HEK293 (cell line): Measurements from ENCODE around the gene ATP11C.

Experiments used
- GLIS2 ChIP-seq: fragments of 450-650 bp; formaldehyde crosslinking; IDR thresholded peaks from 2 replicates; pipeline ENCODE4 v1.5.1; 2016; ENCODE audit warnings: missing biosample characterization, missing genetic modification characterization
- PRDM1 ChIP-seq: fragments of 450-650 bp; formaldehyde crosslinking; IDR thresholded peaks from 2 replicates; pipeline ENCODE4; 2016; ENCODE audit warnings: missing biosample characterization, missing genetic modification characterization
- SP2 ChIP-seq: fragments of 450-650 bp; formaldehyde crosslinking; IDR thresholded peaks from 2 replicates; pipeline ENCODE4 v1.5.1; 2016; ENCODE audit warnings: missing biosample characterization, missing genetic modification characterization
- ZBTB7A ChIP-seq: fragments of 450-650 bp; formaldehyde crosslinking; IDR thresholded peaks from 2 replicates; pipeline ENCODE4 v1.5.1; 2016; ENCODE audit warnings: low read depth, missing biosample characterization, missing genetic modification characterization
- ZNF24 ChIP-seq: fragments of 450-650 bp; formaldehyde crosslinking; IDR thresholded peaks from 2 replicates; pipeline ENCODE4 v1.5.1; 2016; ENCODE audit warnings: missing biosample characterization, missing genetic modification characterization
- ZNF274 ChIP-seq, 2 experiments: fragments of 200-500 bp in 1 of 2; fragments of 450-650 bp in 1 of 2; sonication (Bioruptor generic) in 1 of 2; formaldehyde crosslinking in 1 of 2; IDR thresholded peaks; 2 replicates each; pipeline versions ENCODE4 v1.5.1 to v1.6.1; 2014 to 2016; ENCODE audit warnings: borderline replicate concordance in 1 of 2, inconsistent platforms in 1 of 2, low read length in 1 of 2, missing biosample characterization in 1 of 2, missing genetic modification characterization in 1 of 2
- ZNF560 ChIP-seq: fragments of 450-650 bp; formaldehyde crosslinking; IDR thresholded peaks from 2 replicates; pipeline ENCODE4 v1.5.1; 2017; ENCODE audit warnings: missing biosample characterization, missing genetic modification characterization, borderline replicate concordance
- TF ChIP-seq, protein P1 (sequence below): fragments of 450-650 bp; formaldehyde crosslinking; IDR thresholded peaks from 2 replicates; pipeline ENCODE4 v1.5.1; 2017; ENCODE audit warnings: missing biosample characterization, mild to moderate bottlenecking, missing genetic modification characterization, moderate library complexity
- TF ChIP-seq, protein P2 (sequence below): fragments of 450-650 bp; formaldehyde crosslinking; IDR thresholded peaks from 2 replicates; pipeline ENCODE4 v1.5.1; 2016; ENCODE audit warnings: missing biosample characterization, missing genetic modification characterization
- TF ChIP-seq, protein P3 (sequence below): fragments of 450-650 bp; formaldehyde crosslinking; IDR thresholded peaks from 2 replicates; pipeline ENCODE4 v1.5.1; 2017; ENCODE audit warnings: missing biosample characterization, missing genetic modification characterization
- TF ChIP-seq, protein P4 (sequence below): fragments of 450-650 bp; formaldehyde crosslinking; IDR thresholded peaks from 2 replicates; pipeline ENCODE4 v1.5.1; 2016; ENCODE audit warnings: missing biosample characterization, missing genetic modification characterization
- TF ChIP-seq, protein P5 (sequence below): fragments of 450-650 bp; formaldehyde crosslinking; optimal IDR thresholded peaks from 2 replicates; pipeline ENCODE3; 2016; ENCODE audit warnings: missing biosample characterization, mild to moderate bottlenecking, missing genetic modification characterization
- TF ChIP-seq, protein P6 (sequence below): fragments of 450-650 bp; formaldehyde crosslinking; IDR thresholded peaks from 2 replicates; pipeline ENCODE4 v1.5.1; 2016; ENCODE audit warnings: missing biosample characterization, missing genetic modification characterization, low read depth

DNA sequence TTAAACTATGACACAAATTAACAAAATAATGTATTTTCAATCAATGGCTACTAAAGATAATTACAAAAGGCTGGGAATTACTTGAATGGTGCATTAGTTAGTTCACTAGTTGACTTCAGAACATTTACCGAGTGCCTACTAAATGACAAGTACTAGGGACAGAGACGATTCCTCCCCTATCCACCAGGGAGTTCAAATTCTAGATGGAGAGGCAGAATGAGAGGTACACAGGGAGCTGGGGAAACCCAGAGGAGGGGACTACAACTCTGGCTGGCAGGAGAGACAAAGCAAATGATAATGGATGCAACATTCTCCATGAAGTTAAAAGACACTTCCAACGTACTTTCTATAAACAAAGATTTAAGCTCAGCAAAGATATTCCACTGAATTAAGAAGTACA lies 181.8 kb downstream of the ATP11C start:
- TF ChIP-seq, protein P1, sequence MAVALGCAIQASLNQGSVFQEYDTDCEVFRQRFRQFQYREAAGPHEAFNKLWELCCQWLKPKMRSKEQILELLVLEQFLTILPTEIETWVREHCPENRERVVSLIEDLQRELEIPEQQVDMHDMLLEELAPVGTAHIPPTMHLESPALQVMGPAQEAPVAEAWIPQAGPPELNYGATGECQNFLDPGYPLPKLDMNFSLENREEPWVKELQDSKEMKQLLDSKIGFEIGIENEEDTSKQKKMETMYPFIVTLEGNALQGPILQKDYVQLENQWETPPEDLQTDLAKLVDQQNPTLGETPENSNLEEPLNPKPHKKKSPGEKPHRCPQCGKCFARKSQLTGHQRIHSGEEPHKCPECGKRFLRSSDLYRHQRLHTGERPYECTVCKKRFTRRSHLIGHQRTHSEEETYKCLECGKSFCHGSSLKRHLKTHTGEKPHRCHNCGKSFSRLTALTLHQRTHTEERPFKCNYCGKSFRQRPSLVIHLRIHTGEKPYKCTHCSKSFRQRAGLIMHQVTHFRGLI (tag by site-specific recombination) = no peak
- TF ChIP-seq ZBTB7A (tag by site-specific recombination) (no peak), PRDM1 (tag by site-specific recombination) (no peak), GLIS2 (tag by site-specific recombination) (no peak), ZNF24 (tag by site-specific recombination) (no peak), ZNF274 (IDR thresholded peaks at IDR 0.05; ENCODE audit: low read length) (no peak), ZNF274 (tag by site-specific recombination; IDR thresholded peaks at IDR 0.05; ENCODE audit: borderline replicate concordance) (no peak), ZNF560 (no peak), SP2 (tag by site-specific recombination) (no peak)
- TF ChIP-seq, protein P2, sequence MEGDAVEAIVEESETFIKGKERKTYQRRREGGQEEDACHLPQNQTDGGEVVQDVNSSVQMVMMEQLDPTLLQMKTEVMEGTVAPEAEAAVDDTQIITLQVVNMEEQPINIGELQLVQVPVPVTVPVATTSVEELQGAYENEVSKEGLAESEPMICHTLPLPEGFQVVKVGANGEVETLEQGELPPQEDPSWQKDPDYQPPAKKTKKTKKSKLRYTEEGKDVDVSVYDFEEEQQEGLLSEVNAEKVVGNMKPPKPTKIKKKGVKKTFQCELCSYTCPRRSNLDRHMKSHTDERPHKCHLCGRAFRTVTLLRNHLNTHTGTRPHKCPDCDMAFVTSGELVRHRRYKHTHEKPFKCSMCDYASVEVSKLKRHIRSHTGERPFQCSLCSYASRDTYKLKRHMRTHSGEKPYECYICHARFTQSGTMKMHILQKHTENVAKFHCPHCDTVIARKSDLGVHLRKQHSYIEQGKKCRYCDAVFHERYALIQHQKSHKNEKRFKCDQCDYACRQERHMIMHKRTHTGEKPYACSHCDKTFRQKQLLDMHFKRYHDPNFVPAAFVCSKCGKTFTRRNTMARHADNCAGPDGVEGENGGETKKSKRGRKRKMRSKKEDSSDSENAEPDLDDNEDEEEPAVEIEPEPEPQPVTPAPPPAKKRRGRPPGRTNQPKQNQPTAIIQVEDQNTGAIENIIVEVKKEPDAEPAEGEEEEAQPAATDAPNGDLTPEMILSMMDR (tag by site-specific recombination) = no peak
- TF ChIP-seq, protein P3, sequence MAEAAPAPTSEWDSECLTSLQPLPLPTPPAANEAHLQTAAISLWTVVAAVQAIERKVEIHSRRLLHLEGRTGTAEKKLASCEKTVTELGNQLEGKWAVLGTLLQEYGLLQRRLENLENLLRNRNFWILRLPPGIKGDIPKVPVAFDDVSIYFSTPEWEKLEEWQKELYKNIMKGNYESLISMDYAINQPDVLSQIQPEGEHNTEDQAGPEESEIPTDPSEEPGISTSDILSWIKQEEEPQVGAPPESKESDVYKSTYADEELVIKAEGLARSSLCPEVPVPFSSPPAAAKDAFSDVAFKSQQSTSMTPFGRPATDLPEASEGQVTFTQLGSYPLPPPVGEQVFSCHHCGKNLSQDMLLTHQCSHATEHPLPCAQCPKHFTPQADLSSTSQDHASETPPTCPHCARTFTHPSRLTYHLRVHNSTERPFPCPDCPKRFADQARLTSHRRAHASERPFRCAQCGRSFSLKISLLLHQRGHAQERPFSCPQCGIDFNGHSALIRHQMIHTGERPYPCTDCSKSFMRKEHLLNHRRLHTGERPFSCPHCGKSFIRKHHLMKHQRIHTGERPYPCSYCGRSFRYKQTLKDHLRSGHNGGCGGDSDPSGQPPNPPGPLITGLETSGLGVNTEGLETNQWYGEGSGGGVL (tag by site-specific recombination) = no peak
- TF ChIP-seq, protein P4, sequence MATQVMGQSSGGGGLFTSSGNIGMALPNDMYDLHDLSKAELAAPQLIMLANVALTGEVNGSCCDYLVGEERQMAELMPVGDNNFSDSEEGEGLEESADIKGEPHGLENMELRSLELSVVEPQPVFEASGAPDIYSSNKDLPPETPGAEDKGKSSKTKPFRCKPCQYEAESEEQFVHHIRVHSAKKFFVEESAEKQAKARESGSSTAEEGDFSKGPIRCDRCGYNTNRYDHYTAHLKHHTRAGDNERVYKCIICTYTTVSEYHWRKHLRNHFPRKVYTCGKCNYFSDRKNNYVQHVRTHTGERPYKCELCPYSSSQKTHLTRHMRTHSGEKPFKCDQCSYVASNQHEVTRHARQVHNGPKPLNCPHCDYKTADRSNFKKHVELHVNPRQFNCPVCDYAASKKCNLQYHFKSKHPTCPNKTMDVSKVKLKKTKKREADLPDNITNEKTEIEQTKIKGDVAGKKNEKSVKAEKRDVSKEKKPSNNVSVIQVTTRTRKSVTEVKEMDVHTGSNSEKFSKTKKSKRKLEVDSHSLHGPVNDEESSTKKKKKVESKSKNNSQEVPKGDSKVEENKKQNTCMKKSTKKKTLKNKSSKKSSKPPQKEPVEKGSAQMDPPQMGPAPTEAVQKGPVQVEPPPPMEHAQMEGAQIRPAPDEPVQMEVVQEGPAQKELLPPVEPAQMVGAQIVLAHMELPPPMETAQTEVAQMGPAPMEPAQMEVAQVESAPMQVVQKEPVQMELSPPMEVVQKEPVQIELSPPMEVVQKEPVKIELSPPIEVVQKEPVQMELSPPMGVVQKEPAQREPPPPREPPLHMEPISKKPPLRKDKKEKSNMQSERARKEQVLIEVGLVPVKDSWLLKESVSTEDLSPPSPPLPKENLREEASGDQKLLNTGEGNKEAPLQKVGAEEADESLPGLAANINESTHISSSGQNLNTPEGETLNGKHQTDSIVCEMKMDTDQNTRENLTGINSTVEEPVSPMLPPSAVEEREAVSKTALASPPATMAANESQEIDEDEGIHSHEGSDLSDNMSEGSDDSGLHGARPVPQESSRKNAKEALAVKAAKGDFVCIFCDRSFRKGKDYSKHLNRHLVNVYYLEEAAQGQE (tag by site-specific recombination) = no peak
- TF ChIP-seq, protein P5, sequence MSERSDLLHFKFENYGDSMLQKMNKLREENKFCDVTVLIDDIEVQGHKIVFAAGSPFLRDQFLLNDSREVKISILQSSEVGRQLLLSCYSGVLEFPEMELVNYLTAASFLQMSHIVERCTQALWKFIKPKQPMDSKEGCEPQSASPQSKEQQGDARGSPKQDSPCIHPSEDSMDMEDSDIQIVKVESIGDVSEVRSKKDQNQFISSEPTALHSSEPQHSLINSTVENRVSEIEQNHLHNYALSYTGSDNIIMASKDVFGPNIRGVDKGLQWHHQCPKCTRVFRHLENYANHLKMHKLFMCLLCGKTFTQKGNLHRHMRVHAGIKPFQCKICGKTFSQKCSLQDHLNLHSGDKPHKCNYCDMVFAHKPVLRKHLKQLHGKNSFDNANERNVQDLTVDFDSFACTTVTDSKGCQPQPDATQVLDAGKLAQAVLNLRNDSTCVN (tag by site-specific recombination) = no peak
- TF ChIP-seq, protein P6, sequence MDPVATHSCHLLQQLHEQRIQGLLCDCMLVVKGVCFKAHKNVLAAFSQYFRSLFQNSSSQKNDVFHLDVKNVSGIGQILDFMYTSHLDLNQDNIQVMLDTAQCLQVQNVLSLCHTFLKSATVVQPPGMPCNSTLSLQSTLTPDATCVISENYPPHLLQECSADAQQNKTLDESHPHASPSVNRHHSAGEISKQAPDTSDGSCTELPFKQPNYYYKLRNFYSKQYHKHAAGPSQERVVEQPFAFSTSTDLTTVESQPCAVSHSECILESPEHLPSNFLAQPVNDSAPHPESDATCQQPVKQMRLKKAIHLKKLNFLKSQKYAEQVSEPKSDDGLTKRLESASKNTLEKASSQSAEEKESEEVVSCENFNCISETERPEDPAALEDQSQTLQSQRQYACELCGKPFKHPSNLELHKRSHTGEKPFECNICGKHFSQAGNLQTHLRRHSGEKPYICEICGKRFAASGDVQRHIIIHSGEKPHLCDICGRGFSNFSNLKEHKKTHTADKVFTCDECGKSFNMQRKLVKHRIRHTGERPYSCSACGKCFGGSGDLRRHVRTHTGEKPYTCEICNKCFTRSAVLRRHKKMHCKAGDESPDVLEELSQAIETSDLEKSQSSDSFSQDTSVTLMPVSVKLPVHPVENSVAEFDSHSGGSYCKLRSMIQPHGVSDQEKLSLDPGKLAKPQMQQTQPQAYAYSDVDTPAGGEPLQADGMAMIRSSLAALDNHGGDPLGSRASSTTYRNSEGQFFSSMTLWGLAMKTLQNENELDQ (tag by site-specific recombination) = no peak
